Common myeloid progenitor, CD34-positive (primary cell): ENCODE data around the gene BIRC2.
"Not testable (repeated sequence)": the region's sequence is repeated elsewhere in the genome, so short reads cannot be mapped to it uniquely, and the experiment has no call there.

Experiments
- CTCF ChIA-PET: fragments of 350-600 bp; sonication (Branson Sonifier 250); formaldehyde crosslinking; loops from one replicate; lab custom pipeline; 2021; ENCODE audit warnings: antibody characterized with exemption; lab: Charles Lee
- POLR2A ChIA-PET: fragments of 350-600 bp; sonication (Branson Sonifier 250); formaldehyde crosslinking; loops from one replicate; lab custom pipeline; 2021; ENCODE audit warnings: antibody characterized with exemption; lab: Charles Lee
- DNase-seq, 3 donors: peaks; one replicate each; pipeline versions ENCODE4 v3.0.0 to v3.0.0-alpha.2; 2013
- H3K27ac ChIP-seq, 2 experiments: 1 replicate in 1 of 2; 2 replicates in 1 of 2; pipeline ENCODE4 v1.7.0; 2013; ENCODE audit warnings: inconsistent platforms in 2 of 2, low read length in 2 of 2, mild to moderate bottlenecking in 2 of 2, low read depth in 1 of 2, moderate library complexity in 1 of 2; ENCODE audit not compliant: severe bottlenecking in 2 of 2, insufficient read depth in 1 of 2, poor library complexity in 1 of 2
- H3K27me3 ChIP-seq, 5 experiments: replicated peaks in 2 of 5; 1 replicate in 3 of 5; 2 replicates in 2 of 5; pipeline versions ENCODE4 v1.6.1 to v1.7.0; 2013; ENCODE audit warnings: low read length in 4 of 5, mild to moderate bottlenecking in 2 of 5, moderate library complexity in 2 of 5, inconsistent platforms in 1 of 5; ENCODE audit not compliant: insufficient read depth in 5 of 5, control insufficient read depth in 4 of 5
- H3K36me3 ChIP-seq, 4 experiments: 1 replicate in 2 of 4; 2 replicates in 2 of 4; pipeline versions ENCODE4 v1.6.1 to v1.7.0; 2013; ENCODE audit warnings: low read length in 3 of 4, control low read depth in 1 of 4, mild to moderate bottlenecking in 1 of 4; ENCODE audit not compliant: control insufficient read depth in 4 of 4, insufficient read depth in 4 of 4
- H3K4me1 ChIP-seq, 4 experiments: 1 replicate in 3 of 4; 2 replicates in 1 of 4; pipeline versions ENCODE4 v1.6.1 to v1.7.1; 2013; ENCODE audit warnings: low read length in 3 of 4, mild to moderate bottlenecking in 3 of 4, control low read depth in 1 of 4, inconsistent platforms in 1 of 4, moderate library complexity in 1 of 4; ENCODE audit not compliant: control insufficient read depth in 4 of 4, insufficient read depth in 4 of 4; ENCODE audit errors: control extremely low read depth in 1 of 4
- H3K4me3 ChIP-seq, 7 experiments: 1 replicate in 4 of 7; 2 replicates in 3 of 7; pipeline versions ENCODE4 v1.5.1 to v1.7.0; 2013; ENCODE audit warnings: mild to moderate bottlenecking in 7 of 7, low read length in 6 of 7, moderate library complexity in 6 of 7, inconsistent platforms in 2 of 7, low read depth in 2 of 7, control low read depth in 1 of 7; ENCODE audit not compliant: insufficient read depth in 4 of 7, control insufficient read depth in 1 of 7; ENCODE audit errors: extremely low read depth in 1 of 7
- H3K9me3 ChIP-seq, 5 experiments: 1 replicate in 4 of 5; 2 replicates in 1 of 5; pipeline versions ENCODE4 v1.6.1 to v1.7.1; 2013; ENCODE audit warnings: low read length in 4 of 5, mild to moderate bottlenecking in 2 of 5, inconsistent platforms in 1 of 5, low read depth in 1 of 5, moderate library complexity in 1 of 5; ENCODE audit not compliant: control insufficient read depth in 4 of 5, insufficient read depth in 2 of 5; ENCODE audit errors: control extremely low read depth in 1 of 5
- whole genome bisulfite sequencing: methylation state at CpG from one replicate; pipeline ENCODE4 v1.1.5; 2013; ENCODE audit not compliant: insufficient coverage; 5-methylcytosine and 5-hydroxymethylcytosine counted together

The BIRC2 gene

GRCh38 chr11:102332611-102332994 is 14.4 kb upstream of the BIRC2 start:
- CTCF ChIA-PET: interaction anchor here (1.0 to 3.1 kb wide), 4 partner anchors 9 to 163 kb away, joined by 3 to 9 read pairs (median 4); no protein-coding TSS in a partner anchor
- Histone ChIP-seq H3K27me3 (no peaks in the 10 kb centered on the region), H3K4me3 (no peak overlapping the region), H3K4me1 (no peaks in the 10 kb centered on the region), H3K27ac (no peak overlapping the region), H3K36me3 (peaks cover 13 to 53% (median 16%) of the 10 kb centered on the region in 4 experiments), H3K9me3 (no peaks in the 10 kb centered on the region)
- WGBS: 89% methylated on average over 1 of the region's 1 CpG
- POLR2A ChIA-PET: no interaction called here
- no peak for DNase-seq

- Histone ChIP-seq H3K4me3 (no peak overlapping the region), H3K9me3 (no peaks in the 10 kb centered on the region), H3K27ac (no peak overlapping the region), H3K36me3 (peaks cover 0 to 26% (median 3%) of the 10 kb centered on the region in 4 experiments), H3K4me1 (peaks cover 0 to 9% (median 8%) of the 10 kb centered on the region in 4 experiments), H3K27me3 (no peaks in the 10 kb centered on the region)
- ChIA-PET POLR2A (no interaction called here), CTCF (interaction anchor here (1.1 to 1.4 kb wide), 2 partner anchors 12 to 28 kb away, joined by 3 read pairs; no protein-coding TSS in a partner anchor)
- no peak for DNase-seq
Observed at GRCh38 chr11:102338479-102339010, 8.5 kb upstream of the BIRC2 start.

GRCh38 chr11:102341311-102341710 is 5.7 kb upstream of the BIRC2 start:
- H3K27ac ChIP-seq: peak overlapping the region in 1 of 2 experiments; percentile 45
- POLR2A ChIA-PET: interaction anchor here (0.6 to 1.1 kb wide), 4 partner anchors 15 to 182 kb away, joined by 3 to 4 read pairs (median 4); no protein-coding TSS in a partner anchor
- CTCF ChIA-PET: interaction anchor here (0.5 to 4.1 kb wide), 31 partner anchors 9 to 477 kb away, joined by 3 to 41 read pairs (median 6); partner anchors contain the start of gene BIRC3
- peaks cover 0 to 19% (median 3%) of the 10 kb centered on the region in 4 experiments for H3K36me3 ChIP-seq
- not testable (repeated sequence) for H3K4me3 ChIP-seq, H3K9me3 ChIP-seq, H3K27me3 ChIP-seq, DNase-seq
- 100% methylated on average over 4 of the region's 7 CpGs for WGBS
- H3K4me1 ChIP-seq: peaks cover 7 to 17% (median 14%) of the 10 kb centered on the region in 4 experiments

GRCh38 chr11:102341844-102342318 is 5.1 kb upstream of the BIRC2 start:
- H3K27ac ChIP-seq: peak overlapping the region in 1 of 2 experiments; percentile 45
- H3K9me3 ChIP-seq: no peaks in the 10 kb centered on the region
- H3K36me3 ChIP-seq: peaks cover 0 to 14% (median 3%) of the 10 kb centered on the region in 4 experiments
- H3K4me1 ChIP-seq: peaks cover 8 to 18% (median 15%) of the 10 kb centered on the region in 4 experiments
- ChIA-PET POLR2A (interaction anchor here (0.6 to 1.3 kb wide), 7 partner anchors 15 to 181 kb away, joined by 3 to 5 read pairs (median 4); no protein-coding TSS in a partner anchor), CTCF (interaction anchor here (0.5 to 4.1 kb wide), 32 partner anchors 8 to 478 kb away, joined by 3 to 41 read pairs (median 6); partner anchors contain the start of gene BIRC3)
- no peak overlapping the region for H3K4me3 ChIP-seq
- H3K27me3 ChIP-seq: no peaks in the 10 kb centered on the region
- peak; percentile 95 to 98 (median 96) for DNase-seq
- WGBS: no CpG with 5 or more reads among the region's 1 CpG

- ChIA-PET CTCF (interaction anchor here (1.0 to 4.1 kb wide), 6 partner anchors 23 to 269 kb away, joined by 3 to 41 read pairs (median 3); no protein-coding TSS in a partner anchor), POLR2A (no interaction called here)
- no CpG with 5 or more reads among the region's 1 CpG for WGBS
- Histone ChIP-seq H3K9me3 (no peaks in the 10 kb centered on the region), H3K27ac (no peak overlapping the region), H3K27me3 (no peaks in the 10 kb centered on the region), H3K4me3 (no peak overlapping the region), H3K4me1 (peaks cover 15 to 29% (median 18%) of the 10 kb centered on the region in 4 experiments), H3K36me3 (peaks cover 0 to 1% (median 0%) of the 10 kb centered on the region in 4 experiments)
- DNase-seq: no peak
Observed at GRCh38 chr11:102343809-102344208, 3.2 kb upstream of the BIRC2 start.

GRCh38 chr11:102345904-102346303 is 1.1 kb upstream of the BIRC2 start:
- WGBS: 58% methylated on average over 6 of the region's 8 CpGs
- Histone ChIP-seq H3K4me3 (peak overlapping the region in 6 of 7 experiments; percentile 91 to 98 (median 95)), H3K27ac (peak overlapping the region; percentile 95 to 98), H3K27me3 (no peaks in the 10 kb centered on the region), H3K36me3 (peaks cover 2 to 10% (median 7%) of the 10 kb centered on the region in 4 experiments), H3K9me3 (no peaks in the 10 kb centered on the region), H3K4me1 (peaks cover 18 to 34% (median 27%) of the 10 kb centered on the region in 4 experiments)
- POLR2A ChIA-PET: interaction anchor here (0.6 to 1.8 kb wide), 5 partner anchors 27 to 58 kb away, joined by 3 to 9 read pairs (median 4); no protein-coding TSS in a partner anchor
- DNase-seq: peak in 1 of 3 donors; percentile 25
- CTCF ChIA-PET: interaction anchor here (1.0 to 2.1 kb wide), 5 partner anchors 21 to 267 kb away, joined by 3 to 9 read pairs (median 4); no protein-coding TSS in a partner anchor
